HepG2 (cell line): Measurements from ENCODE around the gene EPHA4. TPM values are rescaled to one million over a fixed set of nuclear protein-coding genes. Genes with fewer than 3 reads are reported as not detected.

Source experiments
- ATAC-seq: fragments of 200-7000 bp; cut with Tn5 transposase; 3 replicates; pipeline ENCODE4 v1.9.1; 2020; ENCODE audit warnings: mild to moderate bottlenecking, moderate library complexity
- BruUV-seq: library from RNA; stranded (reverse); fragments of 400-500 nt; replicated peaks from 2 replicates; lab custom pipeline; 2021; lab: Mats Ljungman, UMichigan
- CTCF ChIA-PET: fragments of 300-600 bp; formaldehyde crosslinking; extraction: SDS; loops from one replicate; lab custom pipeline; 2021; ENCODE audit warnings: low total read pairs, inconsistent platforms, low intra/inter-chr PET ratio; lab: Yijun Ruan, JAX
- POLR2A ChIA-PET: fragments of 350-600 bp; sonication (Branson Sonifier 250); formaldehyde crosslinking; loops from one replicate; lab custom pipeline; 2020; ENCODE audit warnings: antibody characterized with exemption, inconsistent platforms; lab: Yijun Ruan, JAX
- DNase-seq: peaks from one replicate; pipeline ENCODE4 v3.0.0-alpha.2; 2015; ENCODE audit warnings: low spot score
- FAIRE-seq: peaks from 3 replicates; lab custom pipeline; 2011; peaks lifted over from hg19 to GRCh38; lab: Jason Lieb, UNC
- H2AFZ ChIP-seq: one replicate; pipeline ENCODE4 v1.6.1; 2011; ENCODE audit warnings: low read length, inconsistent platforms
- H3K27ac ChIP-seq: fragments of 300-600 bp; 3 replicates; pipeline ENCODE4 v1.8.0; 2011; ENCODE audit warnings: mixed run types, mild to moderate bottlenecking, mixed read lengths, low read length, inconsistent platforms; ENCODE audit not compliant: insufficient read depth; ENCODE audit errors: extremely low read length
- H3K27me3 ChIP-seq, 2 experiments: fragments of 200-600 bp in 1 of 2; 2 replicates in 1 of 2; 3 replicates in 1 of 2; pipeline versions ENCODE4 v1.6.0 to v1.8.0; 2011; ENCODE audit warnings: low read length in 2 of 2, mild to moderate bottlenecking in 2 of 2, moderate library complexity in 2 of 2, inconsistent platforms in 1 of 2; ENCODE audit not compliant: insufficient read depth in 2 of 2, control insufficient read depth in 1 of 2
- H3K36me3 ChIP-seq, 2 experiments: fragments of 200-600 bp in 1 of 2; replicated peaks in 1 of 2; 2 replicates in 1 of 2; 3 replicates in 1 of 2; pipeline versions ENCODE4 v1.5.1 to v1.8.0; 2011; ENCODE audit warnings: low read length in 2 of 2, inconsistent platforms in 1 of 2; ENCODE audit not compliant: insufficient read depth in 2 of 2, control insufficient read depth in 1 of 2
- H3K4me1 ChIP-seq: 2 replicates; pipeline ENCODE4 v1.5.1; 2012; ENCODE audit warnings: low read length, inconsistent platforms; ENCODE audit not compliant: insufficient read depth
- H3K4me2 ChIP-seq: 2 replicates; pipeline ENCODE4 v1.6.0; 2011; ENCODE audit warnings: low read depth, low read length, inconsistent platforms
- H3K4me3 ChIP-seq, 3 experiments: fragments of 200-600 bp in 1 of 3; sonication (generic), shearing (Covaris generic) in 1 of 3; replicated peaks in 1 of 3; 2 replicates each; pipeline ENCODE4 v1.5.1; 2011 to 2016; ENCODE audit warnings: low read length in 3 of 3, inconsistent platforms in 2 of 3, low read depth in 2 of 3, mild to moderate bottlenecking in 2 of 3, control low read depth in 1 of 3, mixed read lengths in 1 of 3; ENCODE audit not compliant: insufficient read depth in 1 of 3
- H3K79me2 ChIP-seq: one replicate; pipeline ENCODE4 v1.6.1; 2011; ENCODE audit warnings: low read length, inconsistent platforms; ENCODE audit not compliant: insufficient read depth
- H3K9ac ChIP-seq: 2 replicates; pipeline ENCODE4 v1.6.0; 2011; ENCODE audit warnings: mild to moderate bottlenecking, low read depth, low read length, inconsistent platforms; ENCODE audit not compliant: insufficient read depth
- H3K9me3 ChIP-seq: 2 replicates; pipeline ENCODE4 v1.5.1; 2012; ENCODE audit warnings: mild to moderate bottlenecking, low read length
- H4K20me1 ChIP-seq: 2 replicates; pipeline ENCODE4 v1.6.0; 2011; ENCODE audit warnings: inconsistent platforms, mild to moderate bottlenecking, low read length, moderate library complexity; ENCODE audit not compliant: insufficient read depth
- ASH2L ChIP-seq: fragments of 300-600, 200-600 bp; sonication (generic); IDR thresholded peaks from 2 replicates; pipeline ENCODE4 v1.7.0; 2017; ENCODE audit warnings: low read depth, mild to moderate bottlenecking, moderate library complexity, mixed read lengths, low read length; ENCODE audit not compliant: insufficient read length
- CENPBD1 ChIP-seq: sonication (generic); formaldehyde crosslinking; IDR thresholded peaks from 2 replicates; pipeline ENCODE4 v1.8.0; 2022; ENCODE audit warnings: missing genetic modification reagents, low read depth, mild to moderate bottlenecking, borderline replicate concordance
- HBP1 ChIP-seq: IDR thresholded peaks from 2 replicates; pipeline ENCODE4 v1.6.1; 2016; ENCODE audit warnings: low read depth, control low read depth
- MAFK ChIP-seq, 2 experiments: IDR thresholded peaks in 1 of 2; conservative IDR thresholded peaks in 1 of 2; 2 replicates each; pipeline ENCODE4 v1.6.1; 2011; ENCODE audit warnings: improper control_type of control experiment in 2 of 2, low read length in 2 of 2
- NR2F1 ChIP-seq, 2 experiments: fragments of 450-650 bp in 1 of 2; formaldehyde crosslinking in 1 of 2; IDR thresholded peaks; 2 replicates each; pipeline versions ENCODE4 v1.5.0 to v1.6.1; 2016 to 2020; ENCODE audit warnings: mild to moderate bottlenecking in 1 of 2, missing compliant biosample characterization in 1 of 2, missing genetic modification reagents in 1 of 2, moderate library complexity in 1 of 2
- NR2F6 ChIP-seq, 2 experiments: IDR thresholded peaks; 2 replicates each; pipeline ENCODE4 v1.6.1; 2016; ENCODE audit warnings: antibody characterized with exemption in 1 of 2, mild to moderate bottlenecking in 1 of 2
- REPIN1 ChIP-seq: sonication (generic); formaldehyde crosslinking; IDR thresholded peaks from 2 replicates; pipeline ENCODE4 v1.8.0; 2022; ENCODE audit warnings: missing genetic modification reagents, low read depth, mild to moderate bottlenecking, borderline replicate concordance
- RORA ChIP-seq: sonication (generic); formaldehyde crosslinking; IDR thresholded peaks from 2 replicates; pipeline ENCODE4 v1.5.0; 2020; ENCODE audit warnings: mild to moderate bottlenecking, missing genetic modification reagents, moderate library complexity
- TBL1XR1 ChIP-seq: fragments of 150-350 bp; IDR thresholded peaks from 2 replicates; pipeline ENCODE4 v1.6.1; 2014; ENCODE audit warnings: borderline replicate concordance, low read length; ENCODE audit not compliant: partially characterized antibody
- ZBTB33 ChIP-seq: sonication (generic); formaldehyde crosslinking; IDR thresholded peaks from 2 replicates; pipeline ENCODE4 v1.4.0; 2020; ENCODE audit warnings: missing genetic modification reagents
- ZBTB8A ChIP-seq: sonication (generic); formaldehyde crosslinking; IDR thresholded peaks from 2 replicates; pipeline ENCODE4 v1.4.0; 2020; ENCODE audit warnings: mild to moderate bottlenecking, low read depth, missing genetic modification reagents, borderline replicate concordance
- ZHX1 ChIP-seq: sonication (generic); formaldehyde crosslinking; IDR thresholded peaks from 2 replicates; pipeline ENCODE4 v1.8.1; 2022; ENCODE audit warnings: low read depth, mild to moderate bottlenecking, missing genetic modification reagents
- ZNF281 ChIP-seq: sonication (generic); formaldehyde crosslinking; IDR thresholded peaks from 2 replicates; pipeline ENCODE4 v1.4.0; 2020; ENCODE audit warnings: missing genetic modification reagents, borderline replicate concordance
- WGBS: methylation state at CpG from one replicate; pipeline ENCODE4 v1.1.6; 2017; ENCODE audit warnings: low lambda C conversion rate; 5-methylcytosine and 5-hydroxymethylcytosine counted together
- in situ Hi-C: cut with HindIII; loops from 2 replicates; pipeline ENCODE4 v1.10.0; 2017; ENCODE audit warnings: low pct_unique_long_range_greater_than_20kb; ENCODE audit not compliant: extremely low pct_ligation_motif_present
- intact Hi-C: fragments of 100-400 bp; cut with micrococcal nuclease; formaldehyde crosslinking; loops from one replicate; pipeline ENCODE4 v1.10.0; 2022; ENCODE audit not compliant: unreplicated experiment
- polyA plus RNA-seq, 8 experiments: library from polyadenylated mRNA; depleted of rRNA in 3 of 8; stranded (reverse) in 7 of 8; unstranded in 1 of 8; fragments of >200 nt; fragmentation: Illumina TruSeq in 4 of 8; extraction: Trizol in 4 of 8; gene quantifications; 2 replicates each; pipeline versions ENCODE4 v1.2.1 to v1.2.3, GENCODE V29; 2011 to 2016; ENCODE audit warnings: low read depth in 4 of 8, missing spikeins in 1 of 8, mixed read lengths in 1 of 8; ENCODE audit not compliant: insufficient read depth in 1 of 8
- total RNA-seq, 5 experiments: library from RNA; depleted of rRNA; stranded (reverse); fragments of >200 nt; fragmentation: Illumina TruSeq; extraction: Trizol; gene quantifications; 2 replicates each; pipeline ENCODE4 v1.2.3, GENCODE V29; 2016; ENCODE audit warnings: low read depth in 1 of 5

EPHA4 gene
- total and polyA plus RNA-seq, 2 of the 13 experiments (the other 11 are each of a cell fraction or from before 2014, with no cell fraction given) = not detected

GRCh38 chr2:221490506-221491060 lies 81.5 kb downstream of the EPHA4 start:
- no peaks in the 10 kb centered on the region for H3K36me3 ChIP-seq
- no peak for ATAC-seq
- in situ Hi-C loops (no loop called here), intact Hi-C loops (no loop called here)
- no peak for DNase-seq
- no peaks in the 10 kb centered on the region for H3K4me1 ChIP-seq
- no peaks in the 10 kb centered on the region for H3K9me3 ChIP-seq
- ChIA-PET CTCF (no interaction called here), POLR2A (no interaction called here)
- BruUV-seq = no TSS peak
- H3K27me3 ChIP-seq = no peaks in the 10 kb centered on the region
- FAIRE-seq = no peak
- no peaks in the 10 kb centered on the region for H4K20me1 ChIP-seq
- no peak overlapping the region for H2AFZ ChIP-seq
- H3K9ac ChIP-seq = no peak overlapping the region
- no peaks in the 10 kb centered on the region for H3K79me2 ChIP-seq
- H3K27ac ChIP-seq = no peak overlapping the region
- 0% methylated on average over 2 of the region's 3 CpGs for WGBS
- no peak overlapping the region for H3K4me3 ChIP-seq
- no peak overlapping the region for H3K4me2 ChIP-seq
- no peak for TF ChIP-seq REPIN1 (CRISPR knock-in tag)
- no peak for TF ChIP-seq ASH2L
- TF ChIP-seq NR2F6 (IDR thresholded peaks at IDR 0.05) = no peak
- TF ChIP-seq NR2F6 (CRISPR knock-in tag; IDR thresholded peaks at IDR 0.05) = no peak
- no peak for TF ChIP-seq ZHX1 (CRISPR knock-in tag)
- no peak for TF ChIP-seq RORA (CRISPR knock-in tag)
- no peak for TF ChIP-seq TBL1XR1
- TF ChIP-seq MAFK (conservative IDR thresholded peaks at IDR 0.05 in 1 of 2, IDR thresholded peaks at IDR 0.05 in 1 of 2; ENCODE audit: low read length in 2 of 2) = no peak
- TF ChIP-seq ZNF281 (CRISPR knock-in tag) = no peak
- no peak for TF ChIP-seq HBP1 (CRISPR knock-in tag)
- TF ChIP-seq NR2F1 (CRISPR knock-in tag; IDR thresholded peaks at IDR 0.05) = no peak
- no peak for TF ChIP-seq CENPBD1 (CRISPR knock-in tag)
- no peak for TF ChIP-seq ZBTB33
- no peak for TF ChIP-seq ZBTB8A (CRISPR knock-in tag)
